Activated CD8-positive, alpha-beta memory T cell treated with anti-CD3 and anti-CD28 coated beads, Interleukin-2, amount 10 ng/mL, durations not matched to agents 7 days and 5 days (primary cell): ENCODE results near the gene CHRM2. TPM values are rescaled to one million over a fixed set of nuclear protein-coding genes. Genes with fewer than 3 reads are reported as not detected.

Experiments
- ATAC-seq: fragments of 150-1000 bp; cut with Tn5 transposase; one replicate; pipeline ENCODE4 v1.10.0; 2021; ENCODE audit warnings: moderate library complexity
- CTCF ChIA-PET: fragments of 350-600 bp; sonication (Branson Sonifier 250); formaldehyde crosslinking; loops from one replicate; lab custom pipeline; 2021; ENCODE audit warnings: antibody characterized with exemption; lab: Charles Lee
- DNase-seq: peaks from one replicate; pipeline ENCODE4 v3.0.0-alpha.2; 2020
- H3K27ac Mint-ChIP-seq: one replicate; pipeline ENCODE4 v1.8.0; 2021; ENCODE audit warnings: mild to moderate bottlenecking, mixed read lengths
- H3K27me3 Mint-ChIP-seq: one replicate; pipeline ENCODE4 v1.8.0; 2021; ENCODE audit warnings: mixed read lengths
- H3K36me3 Mint-ChIP-seq: one replicate; pipeline ENCODE4 v1.8.0; 2021; ENCODE audit warnings: mild to moderate bottlenecking, mixed read lengths
- H3K4me1 Mint-ChIP-seq: one replicate; pipeline ENCODE4 v1.8.0; 2021; ENCODE audit warnings: mixed read lengths
- H3K4me3 Mint-ChIP-seq: one replicate; pipeline ENCODE4 v1.8.0; 2021; ENCODE audit warnings: mild to moderate bottlenecking, moderate library complexity, mixed read lengths
- H3K9me3 Mint-ChIP-seq: one replicate; pipeline ENCODE4 v1.8.0; 2022; ENCODE audit warnings: low read depth, mixed read lengths
- total RNA-seq, 2 experiments: library from RNA; stranded (reverse); gene quantifications; one replicate each; pipeline ENCODE4 v1.2.3, GENCODE V29; 2021

CHRM2 gene
- total RNA-seq, 2 experiments from 2014 or later, result not detected

DNA sequence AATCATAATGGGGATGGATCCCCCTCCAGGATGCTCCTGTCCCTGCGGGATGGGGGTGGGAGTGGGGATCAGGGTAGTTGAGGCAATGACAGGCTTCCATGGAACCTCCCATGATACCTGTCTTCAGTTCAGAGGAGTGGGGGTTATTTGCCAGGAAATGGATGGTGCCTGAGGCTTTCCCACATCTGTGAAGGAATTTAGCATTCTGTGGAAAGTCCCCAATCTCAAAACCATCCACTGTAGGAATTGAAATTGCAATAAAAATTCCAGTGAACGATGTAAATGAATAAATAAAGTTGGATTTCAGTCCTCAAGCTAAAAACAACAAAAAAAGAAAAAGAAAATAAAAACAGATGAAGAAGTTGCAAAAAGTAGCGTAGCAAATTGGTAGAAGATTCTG lies 81.9 kb downstream of the CHRM2 start:
- no peak overlapping the region for H3K27ac Mint-ChIP-seq
- DNase-seq (no peak), ATAC-seq (no peak)
- peaks cover 8% of the 10 kb centered on the region for H3K9me3 Mint-ChIP-seq
- no peaks in the 10 kb centered on the region for H3K4me1 Mint-ChIP-seq
- no peaks in the 10 kb centered on the region for H3K27me3 Mint-ChIP-seq
- no peak overlapping the region for H3K4me3 Mint-ChIP-seq
- no peaks in the 10 kb centered on the region for H3K36me3 Mint-ChIP-seq
- CTCF ChIA-PET, result no interaction called here

DNA sequence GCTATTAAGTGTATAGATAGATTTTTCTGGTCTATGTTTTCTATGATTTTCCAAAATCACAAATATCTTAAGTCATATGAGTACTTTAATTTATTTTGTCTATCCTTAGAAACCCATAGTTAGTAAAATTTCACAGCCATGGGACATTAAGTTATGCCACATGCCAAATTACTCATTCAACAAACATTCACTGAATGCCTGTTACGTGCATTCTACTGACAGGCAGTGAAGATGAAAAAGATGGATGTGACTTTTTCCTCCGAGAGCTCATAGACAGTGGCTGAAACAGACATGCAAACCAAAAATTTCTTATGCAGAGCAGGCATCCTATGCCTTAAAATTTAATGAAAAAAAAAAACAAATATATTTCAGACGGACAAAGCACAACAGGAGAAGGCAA lies 84.9 kb downstream of the CHRM2 start:
- no peak overlapping the region for H3K4me3 Mint-ChIP-seq
- ATAC-seq (no peak), DNase-seq (no peak)
- H3K27me3 Mint-ChIP-seq, result no peaks in the 10 kb centered on the region
- H3K9me3 Mint-ChIP-seq, result peaks cover 6% of the 10 kb centered on the region
- no peaks in the 10 kb centered on the region for H3K4me1 Mint-ChIP-seq
- no peaks in the 10 kb centered on the region for H3K36me3 Mint-ChIP-seq
- no peak overlapping the region for H3K27ac Mint-ChIP-seq
- CTCF ChIA-PET, result no interaction called here

DNA sequence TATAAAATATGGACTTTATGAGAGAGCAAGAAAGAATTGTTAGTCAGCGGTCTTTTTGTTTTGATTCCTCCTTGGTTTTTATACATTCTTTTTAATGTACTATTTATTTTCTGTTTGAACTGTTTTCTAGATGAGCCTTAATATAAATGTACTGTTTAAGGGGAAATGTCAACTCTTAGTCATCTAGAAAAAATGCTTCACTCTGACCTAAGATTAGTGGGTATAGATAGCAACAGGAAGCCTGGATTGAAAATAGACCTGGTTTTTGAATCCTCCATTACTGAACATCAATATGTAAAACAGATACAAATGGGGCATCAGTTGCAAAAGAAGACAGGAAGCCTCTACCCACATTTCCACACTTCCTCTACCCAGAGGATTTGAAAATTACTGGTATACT lies 87.8 kb downstream of the CHRM2 start:
- H3K27me3 Mint-ChIP-seq, result no peaks in the 10 kb centered on the region
- CTCF ChIA-PET, result no interaction called here
- H3K27ac Mint-ChIP-seq, result no peak overlapping the region
- H3K9me3 Mint-ChIP-seq, result peaks cover 9% of the 10 kb centered on the region
- H3K4me1 Mint-ChIP-seq, result no peaks in the 10 kb centered on the region
- H3K36me3 Mint-ChIP-seq, result no peaks in the 10 kb centered on the region
- H3K4me3 Mint-ChIP-seq, result no peak overlapping the region
- ATAC-seq, result no peak
- DNase-seq, result no peak

DNA sequence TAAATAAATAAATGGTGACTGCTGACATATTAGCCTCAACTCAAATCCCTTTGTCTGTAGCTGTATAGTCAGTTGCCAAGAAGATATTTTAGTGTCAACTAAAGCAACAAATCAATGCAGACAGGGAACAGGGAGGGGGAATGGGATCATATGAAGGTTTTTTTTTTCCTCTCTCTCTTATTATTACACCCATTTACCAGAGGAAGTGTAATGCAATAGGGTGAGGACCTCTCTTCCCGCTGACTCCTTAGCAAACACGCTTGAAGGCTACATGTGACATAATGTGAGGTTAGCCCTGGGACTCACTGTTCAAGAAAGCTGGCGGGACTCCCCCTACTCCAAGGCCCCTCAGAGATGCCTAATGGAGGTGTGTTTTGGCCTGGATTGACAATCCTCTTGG lies 88.2 kb downstream of the CHRM2 start:
- ATAC-seq, result no peak
- no peak for DNase-seq
- H3K36me3 Mint-ChIP-seq, result no peaks in the 10 kb centered on the region
- H3K27ac Mint-ChIP-seq, result no peak overlapping the region
- peaks cover 9% of the 10 kb centered on the region for H3K9me3 Mint-ChIP-seq
- CTCF ChIA-PET, result no interaction called here
- H3K4me3 Mint-ChIP-seq, result no peak overlapping the region
- H3K4me1 Mint-ChIP-seq, result no peaks in the 10 kb centered on the region
- H3K27me3 Mint-ChIP-seq, result no peaks in the 10 kb centered on the region

DNA sequence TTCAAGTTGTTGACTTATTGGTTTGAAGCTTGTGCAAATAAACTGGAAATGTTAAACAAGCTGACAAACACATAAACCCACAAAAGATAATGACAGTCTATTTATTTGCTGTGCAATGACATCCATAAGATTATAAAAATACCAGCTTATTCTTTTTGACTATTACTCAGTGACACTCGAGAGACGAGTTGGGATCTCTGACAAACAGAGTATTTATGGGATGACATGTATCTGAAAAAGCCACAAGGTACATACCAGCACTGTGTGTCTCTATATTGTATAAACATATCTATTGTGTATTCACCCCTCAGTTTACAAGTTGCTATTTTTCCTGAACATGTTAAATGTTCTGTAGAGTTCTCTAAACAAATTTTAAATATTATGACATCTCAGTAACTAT lies 88.9 kb downstream of the CHRM2 start:
- no peaks in the 10 kb centered on the region for H3K4me1 Mint-ChIP-seq
- H3K36me3 Mint-ChIP-seq, result no peaks in the 10 kb centered on the region
- CTCF ChIA-PET, result no interaction called here

DNA sequence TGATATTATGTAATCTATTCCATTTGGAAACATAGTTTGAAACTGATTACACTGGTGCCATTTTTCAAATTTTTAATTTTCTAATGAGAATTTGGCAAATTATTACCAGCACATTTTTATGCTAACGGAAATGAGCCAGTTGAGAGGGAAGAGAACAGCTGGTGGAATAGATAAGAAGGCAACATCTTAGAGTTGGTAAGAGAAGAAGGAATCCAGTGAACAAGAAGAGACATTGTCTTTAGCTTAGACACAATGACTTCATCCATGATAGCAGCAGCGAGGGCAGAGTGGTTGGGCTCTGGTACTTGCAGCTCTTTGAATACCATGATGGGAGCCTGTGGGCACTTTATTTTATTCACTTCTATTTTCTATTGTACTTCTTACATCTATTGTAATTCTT lies 89.6 kb downstream of the CHRM2 start:
- no peaks in the 10 kb centered on the region for H3K4me1 Mint-ChIP-seq
- ATAC-seq (no peak), DNase-seq (no peak)
- peaks cover 3% of the 10 kb centered on the region for H3K9me3 Mint-ChIP-seq
- H3K36me3 Mint-ChIP-seq, result no peaks in the 10 kb centered on the region
- H3K27me3 Mint-ChIP-seq, result no peaks in the 10 kb centered on the region
- no peak overlapping the region for H3K27ac Mint-ChIP-seq
- CTCF ChIA-PET, result no interaction called here
- no peak overlapping the region for H3K4me3 Mint-ChIP-seq

More for the DNA sequence above, 88.9 kb downstream of the CHRM2 start:
- Mint-ChIP-seq H3K27me3 (no peaks in the 10 kb centered on the region), H3K9me3 (peaks cover 6% of the 10 kb centered on the region), H3K27ac (no peak overlapping the region), H3K4me3 (no peak overlapping the region)
- ATAC-seq, result no peak
- no peak for DNase-seq

DNA sequence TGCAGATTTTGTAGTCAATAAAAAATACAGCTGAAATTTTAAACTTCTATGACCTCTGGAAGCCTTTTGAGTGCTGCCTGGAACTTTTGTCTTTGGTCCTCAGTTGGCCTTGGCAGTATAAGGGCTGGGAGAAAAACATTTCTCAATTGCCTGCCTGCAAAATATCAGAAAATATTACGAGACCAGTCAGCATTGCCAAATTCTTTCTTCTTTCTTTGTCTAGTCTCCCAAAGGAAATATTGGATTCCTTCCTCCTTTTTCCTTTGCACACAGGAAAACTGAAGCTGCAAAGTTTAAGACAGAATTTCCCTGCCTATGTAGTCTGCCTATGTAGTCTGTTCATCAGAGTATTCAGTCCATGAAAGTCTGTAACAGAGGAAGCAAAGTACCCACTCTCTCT lies 95.9 kb downstream of the CHRM2 start:
- no peaks in the 10 kb centered on the region for H3K4me1 Mint-ChIP-seq
- H3K27me3 Mint-ChIP-seq, result no peaks in the 10 kb centered on the region
- no peak overlapping the region for H3K27ac Mint-ChIP-seq
- H3K4me3 Mint-ChIP-seq, result no peak overlapping the region
- CTCF ChIA-PET, result no interaction called here
- H3K9me3 Mint-ChIP-seq, result peaks cover 3% of the 10 kb centered on the region
- DNase-seq, result no peak
- H3K36me3 Mint-ChIP-seq, result no peaks in the 10 kb centered on the region
- ATAC-seq, result no peak

DNA sequence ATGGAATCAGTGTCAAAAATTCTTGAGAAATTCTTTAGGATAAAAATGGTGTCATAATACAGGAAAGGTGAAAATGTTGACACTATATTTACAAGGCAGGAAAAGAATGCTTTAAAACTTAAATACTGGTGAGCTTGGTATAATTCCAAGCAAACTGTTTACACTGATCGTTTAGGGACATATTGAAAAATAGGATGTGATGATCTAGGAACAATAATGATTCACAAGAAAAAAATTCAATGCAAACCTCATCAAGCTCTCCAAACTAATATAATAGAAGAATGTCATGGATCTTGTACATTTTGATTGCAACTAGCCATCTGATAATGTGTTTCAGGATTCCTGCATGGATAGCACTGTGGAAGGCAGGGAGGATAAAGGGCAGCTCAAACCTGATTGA lies 98.4 kb downstream of the CHRM2 start:
- no peaks in the 10 kb centered on the region for H3K36me3 Mint-ChIP-seq
- CTCF ChIA-PET, result no interaction called here
- DNase-seq (no peak), ATAC-seq (no peak)
- no peaks in the 10 kb centered on the region for H3K27me3 Mint-ChIP-seq
- no peak overlapping the region for H3K27ac Mint-ChIP-seq
- H3K9me3 Mint-ChIP-seq, result peaks cover 3% of the 10 kb centered on the region
- H3K4me1 Mint-ChIP-seq, result no peaks in the 10 kb centered on the region
- H3K4me3 Mint-ChIP-seq, result no peak overlapping the region

DNA sequence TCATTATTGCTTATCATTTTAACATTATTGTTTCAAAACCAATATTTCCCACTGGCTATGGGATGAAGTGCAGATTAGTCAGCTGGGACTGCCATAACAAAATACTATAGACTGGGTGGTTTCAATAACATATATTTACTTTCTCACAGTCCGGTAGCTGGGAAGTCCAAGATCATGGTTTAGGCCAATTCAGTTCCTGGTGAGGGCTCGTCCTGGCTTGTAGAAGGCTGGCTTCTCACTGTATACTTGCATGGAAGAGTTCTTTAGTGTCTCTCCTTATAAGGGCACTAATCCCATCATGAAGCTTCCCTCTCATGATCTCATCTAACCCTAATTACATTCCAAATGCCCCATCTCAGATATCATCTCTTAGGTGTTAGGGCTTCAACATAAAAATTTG lies 101.3 kb downstream of the CHRM2 start:
- ATAC-seq (no peak), DNase-seq (no peak)
- no peaks in the 10 kb centered on the region for H3K27me3 Mint-ChIP-seq
- H3K9me3 Mint-ChIP-seq, result peaks cover 9% of the 10 kb centered on the region
- no peak overlapping the region for H3K27ac Mint-ChIP-seq
- H3K4me1 Mint-ChIP-seq, result no peaks in the 10 kb centered on the region
- H3K36me3 Mint-ChIP-seq, result peaks cover 2% of the 10 kb centered on the region
- no peak overlapping the region for H3K4me3 Mint-ChIP-seq
- CTCF ChIA-PET, result no interaction called here

DNA sequence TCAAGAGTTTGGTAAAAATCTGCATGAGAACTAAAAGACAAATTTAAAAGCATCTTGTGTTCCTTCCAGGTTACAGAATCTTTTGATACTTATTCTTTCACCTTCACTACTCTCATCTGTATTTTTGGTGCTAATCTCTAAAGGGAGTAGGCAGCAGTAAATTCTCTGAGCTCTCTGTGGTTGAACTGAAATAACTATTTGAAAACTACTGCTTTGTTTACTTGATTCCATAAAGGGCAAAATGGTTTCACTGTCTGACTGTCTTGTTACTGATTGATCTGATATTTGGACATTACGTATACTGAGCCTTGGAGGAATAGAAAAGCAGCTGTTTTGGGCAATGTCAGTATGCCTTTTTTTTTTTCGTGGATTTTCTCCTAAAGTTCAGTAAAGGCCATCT lies 103.3 kb downstream of the CHRM2 start:
- Mint-ChIP-seq H3K4me1 (no peaks in the 10 kb centered on the region), H3K27ac (no peak overlapping the region), H3K9me3 (peaks cover 12% of the 10 kb centered on the region), H3K4me3 (no peak overlapping the region), H3K36me3 (peaks cover 2% of the 10 kb centered on the region), H3K27me3 (no peaks in the 10 kb centered on the region)
- ATAC-seq (no peak), DNase-seq (no peak)
- CTCF ChIA-PET, result no interaction called here

DNA sequence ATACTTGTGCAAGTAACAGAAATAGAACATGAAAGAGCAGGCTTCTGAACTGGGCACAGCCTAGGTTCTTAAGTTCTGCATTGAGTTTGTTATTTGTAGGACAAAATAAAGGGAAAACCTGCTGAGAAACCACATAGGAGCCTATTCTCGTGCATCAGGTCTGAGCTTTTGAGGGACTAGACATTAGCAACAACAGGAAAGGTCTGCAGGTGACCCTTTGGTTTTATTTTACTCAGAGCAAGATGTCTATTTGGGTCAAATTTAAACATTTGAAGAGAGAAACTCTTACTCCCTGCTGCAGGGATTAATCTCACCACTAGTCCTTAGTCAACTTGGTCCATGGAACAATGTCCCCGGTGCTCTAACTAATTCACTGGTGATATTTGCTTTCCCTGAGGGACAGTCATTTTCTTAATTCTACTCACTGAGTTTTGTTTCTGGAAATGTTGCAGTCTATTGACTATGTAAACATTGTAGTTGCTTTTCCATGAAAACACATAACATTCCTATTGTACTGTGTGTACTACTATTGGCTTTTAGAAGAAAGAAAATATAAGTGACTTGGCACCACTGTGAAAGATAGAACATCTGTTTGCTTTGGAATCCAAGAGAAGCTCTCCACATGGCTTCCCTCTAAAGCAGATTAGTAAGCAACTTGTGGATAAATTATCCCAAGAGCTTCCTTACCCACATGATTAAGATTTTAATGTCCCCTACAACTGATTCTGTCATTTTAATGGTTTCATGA lies 108.2 kb downstream of the CHRM2 start:
- H3K36me3 Mint-ChIP-seq, result peaks cover 2% of the 10 kb centered on the region
- DNase-seq, result no peak
- H3K4me3 Mint-ChIP-seq, result no peak overlapping the region
- no peaks in the 10 kb centered on the region for H3K4me1 Mint-ChIP-seq
- ATAC-seq, result no peak
- no peaks in the 10 kb centered on the region for H3K27me3 Mint-ChIP-seq
- H3K9me3 Mint-ChIP-seq, result peaks cover 9% of the 10 kb centered on the region
- CTCF ChIA-PET, result no interaction called here
- no peak overlapping the region for H3K27ac Mint-ChIP-seq

DNA sequence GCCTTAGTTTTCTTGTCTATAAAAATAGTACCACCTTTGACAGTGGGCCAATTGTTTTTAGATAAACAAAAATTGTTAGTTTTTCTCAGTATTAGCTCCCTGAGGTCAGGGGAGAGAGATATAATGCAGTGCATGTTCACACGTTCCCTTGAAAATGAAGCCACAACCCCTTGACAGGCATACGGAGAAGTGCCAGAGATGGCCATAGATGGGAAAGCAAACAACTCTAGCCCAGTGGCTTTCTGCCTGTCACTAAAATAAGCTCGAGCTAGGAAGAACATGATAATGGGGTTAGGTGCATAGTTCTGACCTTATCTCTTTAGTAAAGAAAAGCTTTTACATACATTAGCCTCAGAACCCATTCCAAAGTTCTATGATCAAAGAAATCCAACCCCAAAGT lies 124.9 kb downstream of the CHRM2 start:
- Mint-ChIP-seq H3K27me3 (no peaks in the 10 kb centered on the region), H3K4me3 (no peak overlapping the region), H3K9me3 (peaks cover 4% of the 10 kb centered on the region), H3K27ac (no peak overlapping the region), H3K36me3 (no peaks in the 10 kb centered on the region), H3K4me1 (no peaks in the 10 kb centered on the region)
- ATAC-seq (no peak), DNase-seq (no peak)
- CTCF ChIA-PET, result no interaction called here

DNA sequence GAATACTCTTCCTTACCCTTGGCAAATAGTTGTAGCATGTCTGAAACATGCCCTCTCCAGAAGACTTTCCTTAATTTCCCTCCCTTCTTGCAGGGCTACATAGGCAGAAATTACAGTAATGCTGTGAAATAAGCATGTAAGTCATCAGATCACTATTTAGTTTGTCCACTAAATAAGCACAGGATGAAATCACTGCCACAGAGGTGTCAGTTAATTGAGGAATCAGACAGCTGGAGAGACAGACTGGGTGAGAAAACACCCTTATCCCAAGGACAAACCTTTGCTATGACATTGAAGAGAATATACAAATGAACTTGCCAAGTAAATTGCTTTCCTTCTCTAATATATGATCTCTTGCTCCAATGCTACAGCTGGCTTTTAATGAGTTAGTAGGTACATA lies 129.3 kb downstream of the CHRM2 start:
- Mint-ChIP-seq H3K27me3 (no peaks in the 10 kb centered on the region), H3K27ac (no peak overlapping the region), H3K4me1 (no peaks in the 10 kb centered on the region), H3K36me3 (no peaks in the 10 kb centered on the region), H3K4me3 (no peak overlapping the region), H3K9me3 (peaks cover 3% of the 10 kb centered on the region)
- ATAC-seq, result no peak
- no peak for DNase-seq
- CTCF ChIA-PET, result no interaction called here

DNA sequence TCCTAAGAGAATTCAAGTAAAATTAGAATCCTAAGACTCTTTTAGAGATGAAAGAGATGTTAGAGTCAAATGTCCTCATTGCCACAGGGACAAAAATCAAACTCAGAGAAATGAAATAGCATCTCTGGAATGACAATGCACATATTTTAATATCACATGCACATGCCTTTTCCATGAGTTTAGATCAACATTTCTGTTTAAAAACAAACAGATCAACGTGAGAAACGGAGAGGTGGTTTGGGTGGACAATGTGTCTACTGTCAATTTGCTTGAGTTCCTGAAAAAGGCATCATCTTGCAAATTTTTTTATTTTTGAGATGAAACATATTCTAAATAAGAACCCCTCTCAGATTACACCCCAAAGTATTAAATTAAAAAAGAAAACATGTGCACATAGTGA lies 130.0 kb downstream of the CHRM2 start:
- no peak for DNase-seq
- H3K27ac Mint-ChIP-seq, result no peak overlapping the region
- H3K4me3 Mint-ChIP-seq, result no peak overlapping the region
- CTCF ChIA-PET, result no interaction called here
- H3K9me3 Mint-ChIP-seq, result peaks cover 2% of the 10 kb centered on the region
- H3K4me1 Mint-ChIP-seq, result no peaks in the 10 kb centered on the region
- ATAC-seq, result no peak
- H3K36me3 Mint-ChIP-seq, result no peaks in the 10 kb centered on the region
- H3K27me3 Mint-ChIP-seq, result no peaks in the 10 kb centered on the region

DNA sequence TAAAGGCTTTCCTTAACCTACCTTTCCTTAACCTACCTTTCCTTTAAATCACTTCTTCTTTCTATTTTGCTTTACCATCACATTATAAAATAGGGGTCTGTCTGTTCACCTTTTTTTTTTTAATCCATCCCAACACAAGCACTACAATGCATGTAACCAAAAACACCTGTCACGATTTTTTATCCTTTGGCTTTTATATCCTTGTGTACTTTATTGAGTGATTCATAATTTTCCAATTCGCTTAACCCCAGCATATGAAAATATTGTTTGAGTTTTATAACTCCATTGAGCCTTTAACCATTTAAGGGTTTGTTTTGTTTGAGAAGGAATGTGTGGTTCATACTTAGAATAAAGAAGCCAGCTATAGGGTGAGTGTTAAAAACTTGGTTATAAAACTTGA lies 132.2 kb downstream of the CHRM2 start:
- ATAC-seq, result no peak
- Mint-ChIP-seq H3K27me3 (no peaks in the 10 kb centered on the region), H3K9me3 (peaks cover 6% of the 10 kb centered on the region), H3K27ac (no peak overlapping the region), H3K4me3 (no peak overlapping the region), H3K4me1 (no peaks in the 10 kb centered on the region), H3K36me3 (no peaks in the 10 kb centered on the region)
- CTCF ChIA-PET, result no interaction called here
- no peak for DNase-seq
